ENCODE results near the gene ITGA6. TPM values are rescaled to one million over a fixed set of nuclear protein-coding genes. Genes with fewer than 3 reads are reported as not detected.
A peak's percentile ranks its signal among the peaks of the same experiment; 100 is the strongest.

The ITGA6 gene
- total and polyA plus RNA-seq, 2 experiments from 2014 or later = 16.7 to 64.8 TPM

GRCh38 chr2:172387361-172387760 is 40.0 kb upstream of the ITGA6 start:
- DNase-seq (ENCODE audit: low spot score) = no peak
- no peaks in the 10 kb centered on the region for H3K36me3 ChIP-seq (replicated peaks; ENCODE audit: insufficient read depth, low read depth)
- 58% methylated on average over 4 of the region's 4 CpGs for WGBS (ENCODE audit: low lambda C conversion rate, missing lambda C conversion rate)
- no peaks in the 10 kb centered on the region for H4K20me1 ChIP-seq (ENCODE audit: insufficient read depth, poor library complexity, severe bottlenecking)
- no peaks in the 10 kb centered on the region for H3K79me2 ChIP-seq
- no peak overlapping the region for H2AFZ ChIP-seq
- no peak overlapping the region for H3K4me2 ChIP-seq
- no peaks in the 10 kb centered on the region for H3K4me1 ChIP-seq (ENCODE audit: insufficient read depth)
- no peaks in the 10 kb centered on the region for H3K27me3 ChIP-seq
- H3K9me3 ChIP-seq (ENCODE audit: low read depth) = no peaks in the 10 kb centered on the region
- H3K4me3 ChIP-seq = no peak overlapping the region
- no peaks in the 10 kb centered on the region for H3K9me2 ChIP-seq (replicated peaks; ENCODE audit: insufficient read depth)
- H3K27ac ChIP-seq = no peak overlapping the region
- TF ChIP-seq CTCF (IDR thresholded peaks at IDR 0.05; ENCODE audit: poor library complexity) (no peak), EZH2 (IDR thresholded peaks at IDR 0.05; ENCODE audit: borderline replicate concordance) (no peak), EZH2phosphoT487 (IDR thresholded peaks at IDR 0.05; ENCODE audit: low read depth, severe bottlenecking, unreplicated experiment) (no peak)

DNA sequence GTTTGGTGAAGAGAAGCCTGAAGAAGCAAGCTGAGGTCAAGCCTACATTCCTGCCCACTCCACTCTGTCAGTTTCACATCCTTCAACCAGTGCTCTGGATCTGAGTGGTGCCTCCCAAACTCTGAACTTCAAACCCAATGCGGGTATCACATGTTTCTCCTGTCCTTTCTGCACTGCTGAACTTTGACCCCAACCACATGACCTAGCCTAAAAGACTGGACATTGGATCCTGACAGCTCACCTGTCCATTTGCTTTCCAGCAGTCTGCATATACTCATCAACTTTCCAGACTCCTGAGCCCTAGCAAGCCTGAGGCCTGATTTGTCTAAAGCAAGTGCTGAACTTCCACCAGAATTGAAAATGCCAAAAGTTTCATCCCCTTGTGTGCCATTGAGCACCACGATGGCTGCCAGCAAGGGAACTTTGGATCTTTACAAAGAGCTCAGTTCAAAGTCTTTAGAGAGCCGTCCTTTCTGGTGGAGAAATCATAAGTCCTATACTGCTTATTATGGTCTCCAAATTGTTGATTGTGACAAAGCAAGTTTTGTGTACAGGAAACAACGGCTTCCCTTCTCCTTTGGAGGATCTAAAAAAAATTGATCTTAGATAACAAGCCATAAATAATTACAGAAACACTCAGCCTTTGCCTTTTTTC is 37.6 kb upstream of the ITGA6 start:
- no peaks in the 10 kb centered on the region for H3K9me3 ChIP-seq (ENCODE audit: low read depth)
- no peaks in the 10 kb centered on the region for H3K9me2 ChIP-seq (replicated peaks; ENCODE audit: insufficient read depth)
- no peaks in the 10 kb centered on the region for H3K4me1 ChIP-seq (ENCODE audit: insufficient read depth)
- peak; percentile 46 for DNase-seq (ENCODE audit: low spot score)
- H3K27ac ChIP-seq = no peak overlapping the region
- H2AFZ ChIP-seq = no peak overlapping the region
- no peak overlapping the region for H3K4me3 ChIP-seq
- no peak overlapping the region for H3K4me2 ChIP-seq
- H3K79me2 ChIP-seq = no peaks in the 10 kb centered on the region
- 75% methylated on average over 4 of the region's 4 CpGs for WGBS (ENCODE audit: low lambda C conversion rate, missing lambda C conversion rate)
- TF ChIP-seq EZH2 (IDR thresholded peaks at IDR 0.05; ENCODE audit: borderline replicate concordance) (no peak), CTCF (IDR thresholded peaks at IDR 0.05; ENCODE audit: poor library complexity) (no peak), EZH2phosphoT487 (IDR thresholded peaks at IDR 0.05; ENCODE audit: low read depth, severe bottlenecking, unreplicated experiment) (no peak)
- H4K20me1 ChIP-seq (ENCODE audit: insufficient read depth, poor library complexity, severe bottlenecking) = no peaks in the 10 kb centered on the region
- no peaks in the 10 kb centered on the region for H3K27me3 ChIP-seq
- no peaks in the 10 kb centered on the region for H3K36me3 ChIP-seq (replicated peaks; ENCODE audit: insufficient read depth, low read depth)

- Histone ChIP-seq H3K27ac (peak overlapping the region; percentile 62), H3K9me3 (ENCODE audit: low read depth) (no peaks in the 10 kb centered on the region), H3K4me1 (ENCODE audit: insufficient read depth) (no peaks in the 10 kb centered on the region), H3K4me3 (no peak overlapping the region), H2AFZ (no peak overlapping the region), H3K9me2 (replicated peaks; ENCODE audit: insufficient read depth) (no peaks in the 10 kb centered on the region), H4K20me1 (ENCODE audit: insufficient read depth, poor library complexity, severe bottlenecking) (no peaks in the 10 kb centered on the region), H3K79me2 (no peaks in the 10 kb centered on the region), H3K36me3 (replicated peaks; ENCODE audit: insufficient read depth, low read depth) (no peaks in the 10 kb centered on the region), H3K27me3 (no peaks in the 10 kb centered on the region), H3K4me2 (no peak overlapping the region)
- TF ChIP-seq EZH2 (IDR thresholded peaks at IDR 0.05; ENCODE audit: borderline replicate concordance) (no peak), EZH2phosphoT487 (IDR thresholded peaks at IDR 0.05; ENCODE audit: low read depth, severe bottlenecking, unreplicated experiment) (no peak), CTCF (IDR thresholded peaks at IDR 0.05; ENCODE audit: poor library complexity) (no peak)
- 80% methylated on average over 1 of the region's 1 CpG for WGBS (ENCODE audit: low lambda C conversion rate, missing lambda C conversion rate)
- no peak for DNase-seq (ENCODE audit: low spot score)
Observed at GRCh38 chr2:172394002-172394401, 33.4 kb upstream of the ITGA6 start.
